NCI-H1436 treated with DMSO at 0.1 percent for 48 hours (cell line): Measurements from ENCODE around the gene ANKLE2.

Source experiments
- DNase-seq: peaks from one replicate; lab custom pipeline; 2025; lab: John Stamatoyannopoulos, UW

The ANKLE2 gene

DNA sequence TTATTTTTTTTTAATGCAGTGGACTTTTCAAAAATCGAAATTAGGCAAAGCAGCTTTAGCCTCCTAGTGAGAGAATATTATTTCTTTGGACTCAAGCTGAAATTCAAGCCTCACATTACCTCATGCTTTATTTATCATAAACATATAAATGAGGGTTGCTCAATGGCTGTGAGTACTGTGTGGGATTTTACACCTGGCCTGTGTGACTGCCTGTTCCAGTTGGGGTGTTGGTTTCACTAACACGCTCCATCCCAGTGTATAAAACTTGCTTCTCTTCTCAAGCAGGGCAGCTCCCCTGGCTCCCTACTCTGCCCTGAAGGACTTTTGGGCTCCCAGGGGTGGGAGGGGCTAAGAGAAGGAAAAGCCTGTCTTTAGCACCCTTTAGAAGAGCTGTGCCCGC, 15.0 kb downstream of the ANKLE2 start:
- DNase-seq: no peak

DNA sequence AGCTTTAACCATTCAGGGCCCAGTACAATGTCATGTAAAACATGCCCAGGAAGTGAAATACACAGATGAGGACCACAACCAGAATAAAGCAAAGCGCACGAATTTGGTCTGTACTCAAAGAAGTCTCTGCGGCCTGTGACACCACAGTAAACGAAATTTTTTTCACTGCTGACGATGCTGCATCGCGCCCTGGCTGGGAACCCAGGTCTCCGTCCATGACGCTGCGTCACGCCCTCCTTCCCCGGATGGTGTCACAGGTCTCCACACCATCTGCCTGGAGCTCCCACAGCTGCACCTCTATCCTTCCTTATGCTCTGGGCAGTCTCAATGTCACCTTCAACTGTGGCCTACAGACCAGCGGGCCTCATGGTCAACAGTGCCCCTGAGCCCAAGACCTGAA, 17.8 kb downstream of the ANKLE2 start:
- DNase-seq: no peak

DNA sequence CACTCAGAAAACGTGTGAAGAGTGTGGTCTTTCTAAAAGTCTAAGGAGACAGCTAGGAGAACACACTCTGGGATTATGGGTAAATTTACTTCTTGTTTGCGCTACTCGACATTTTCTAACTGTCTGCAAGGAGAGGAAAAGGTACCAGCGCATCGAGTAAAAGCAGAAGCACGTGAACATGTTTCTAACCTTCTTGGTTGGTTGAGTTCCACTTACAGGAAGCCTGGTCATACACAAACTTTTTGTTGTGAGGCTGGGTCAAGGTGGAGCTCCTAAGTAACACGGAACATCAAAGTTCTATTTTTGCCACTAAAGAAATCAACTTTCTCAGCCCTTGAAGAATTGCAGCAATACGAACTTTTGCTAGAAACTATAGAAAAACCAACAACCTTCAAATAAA, 20.0 kb downstream of the ANKLE2 start:
- DNase-seq: no peak

DNA sequence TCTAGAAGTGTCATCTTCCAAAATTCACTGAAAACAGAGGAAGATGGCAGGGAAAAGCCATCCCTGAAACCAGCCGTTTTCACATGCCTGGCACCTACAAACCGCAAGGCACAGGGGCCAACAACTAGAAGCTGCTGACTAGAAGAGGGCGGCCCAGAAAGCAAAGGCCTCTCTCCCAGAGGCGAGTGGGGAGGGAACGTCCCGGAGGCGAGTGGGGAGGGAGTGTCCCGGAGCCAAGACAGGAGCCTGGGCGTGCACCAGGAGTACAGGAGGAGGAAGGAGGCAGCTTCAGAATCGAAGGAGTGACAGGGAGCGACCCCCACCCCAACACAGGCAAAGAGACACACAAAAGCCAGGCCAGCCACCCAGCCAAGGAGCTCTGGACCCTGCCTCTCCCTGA, 21.0 kb downstream of the ANKLE2 start:
- DNase-seq: no peak

DNA sequence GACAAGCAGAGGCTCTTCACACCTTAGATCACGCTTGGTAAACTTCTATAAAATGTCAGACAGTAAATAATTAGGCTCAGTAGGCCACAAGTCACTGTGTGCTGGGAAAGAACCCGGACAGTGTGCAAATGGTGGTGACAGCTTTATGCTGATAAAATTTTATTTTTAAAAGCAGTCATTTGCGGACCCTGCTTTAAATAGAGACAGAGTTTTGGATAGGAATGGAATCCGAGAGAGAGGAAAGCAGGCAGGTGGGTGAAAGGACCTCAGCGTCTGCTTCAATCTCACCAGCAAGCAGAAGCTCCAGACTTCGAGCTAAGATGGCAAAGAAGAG, 21.4 kb downstream of the ANKLE2 start:
- no peak for DNase-seq

DNA sequence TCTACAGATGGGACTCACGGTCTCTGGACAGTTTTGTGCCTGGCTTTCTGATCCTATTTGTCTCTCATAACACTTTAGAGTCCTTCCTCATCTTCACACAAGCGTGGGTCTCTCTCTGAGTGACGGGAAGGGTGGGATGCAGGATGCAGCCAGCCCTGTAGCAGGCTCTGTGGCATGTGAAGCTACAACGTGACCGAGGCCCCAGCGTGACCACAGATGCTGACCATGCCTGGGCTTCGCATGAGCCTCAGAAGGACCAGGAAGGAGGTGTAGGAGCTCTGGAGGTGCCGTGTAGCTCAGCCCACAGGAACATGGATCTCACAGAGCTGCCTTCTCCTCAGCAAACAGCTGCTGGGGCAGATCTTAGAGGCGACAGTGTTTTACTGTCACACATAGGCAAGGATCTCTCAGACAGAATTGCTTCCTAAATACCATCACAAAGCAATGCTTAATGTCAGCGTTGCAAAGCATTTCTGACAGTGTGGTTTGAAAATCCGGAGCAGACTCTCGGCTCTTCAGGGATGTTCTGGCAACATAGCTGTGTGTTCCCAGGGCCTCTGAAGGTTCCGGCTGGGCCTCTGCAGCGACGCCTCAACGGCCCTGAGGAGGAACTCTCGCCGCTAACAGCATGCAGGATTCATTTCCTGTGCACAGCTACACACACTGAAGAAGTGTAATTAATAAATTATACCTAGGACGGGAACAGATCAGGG, 21.9 kb downstream of the ANKLE2 start:
- no peak for DNase-seq

DNA sequence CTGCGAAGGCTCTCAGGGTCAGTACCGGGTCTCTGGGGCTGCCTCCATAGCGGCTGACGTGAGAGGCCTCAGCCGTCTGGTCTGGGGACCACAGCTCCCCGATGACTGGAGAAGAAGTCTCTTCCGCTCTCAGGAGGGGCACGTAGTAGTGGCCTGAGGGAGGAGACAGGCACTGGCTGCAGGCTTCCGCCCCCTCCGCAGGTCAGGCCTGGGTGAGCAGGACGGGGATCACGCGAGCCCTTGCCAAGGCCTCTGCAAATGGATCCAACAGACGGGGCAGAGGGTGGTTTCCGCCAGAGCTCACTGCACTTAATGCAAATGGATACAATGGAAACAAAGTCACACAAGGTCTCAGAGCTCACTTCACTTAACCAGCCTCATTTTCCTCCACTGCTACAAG, 24.7 kb downstream of the ANKLE2 start:
- no peak for DNase-seq

DNA sequence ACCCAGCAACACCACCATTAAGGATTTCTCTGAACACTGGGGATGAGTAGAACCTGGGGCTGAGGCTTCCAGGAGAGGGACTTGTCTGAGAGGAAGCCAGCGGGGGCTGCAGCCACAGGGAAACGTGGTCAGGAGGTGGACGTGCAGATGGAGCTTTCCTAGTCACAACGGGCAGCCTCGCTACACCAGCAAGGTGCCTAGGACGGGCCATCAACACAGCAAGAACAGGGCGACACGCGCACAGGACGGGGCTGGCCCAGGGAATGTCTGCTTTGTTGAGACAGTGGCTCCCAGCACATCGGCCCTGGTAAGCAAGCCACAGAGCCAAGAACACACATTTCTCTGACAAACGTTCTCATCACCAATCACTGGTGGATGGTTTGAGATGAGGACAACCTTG, 25.3 kb downstream of the ANKLE2 start:
- DNase-seq: no peak

DNA sequence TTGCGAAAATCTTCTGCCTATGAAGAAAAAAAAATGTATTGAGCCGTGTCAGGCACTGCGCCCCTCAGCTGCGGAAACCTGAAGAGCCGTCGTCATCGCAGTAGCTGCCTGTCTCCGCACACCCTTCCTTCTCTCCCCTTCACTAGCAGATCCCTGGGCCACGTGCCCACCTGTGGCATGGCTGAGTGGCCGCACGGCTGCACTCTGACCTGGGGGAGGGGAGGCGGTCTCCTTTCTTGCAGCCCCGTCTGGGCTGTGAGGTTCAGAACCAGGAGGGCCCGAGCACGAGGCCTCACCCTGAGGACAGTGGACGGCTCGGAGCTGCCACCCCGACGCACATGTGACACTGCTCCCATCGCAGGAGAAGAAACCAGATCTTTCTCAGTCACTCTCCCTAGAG, 26.1 kb downstream of the ANKLE2 start:
- DNase-seq: no peak

DNA sequence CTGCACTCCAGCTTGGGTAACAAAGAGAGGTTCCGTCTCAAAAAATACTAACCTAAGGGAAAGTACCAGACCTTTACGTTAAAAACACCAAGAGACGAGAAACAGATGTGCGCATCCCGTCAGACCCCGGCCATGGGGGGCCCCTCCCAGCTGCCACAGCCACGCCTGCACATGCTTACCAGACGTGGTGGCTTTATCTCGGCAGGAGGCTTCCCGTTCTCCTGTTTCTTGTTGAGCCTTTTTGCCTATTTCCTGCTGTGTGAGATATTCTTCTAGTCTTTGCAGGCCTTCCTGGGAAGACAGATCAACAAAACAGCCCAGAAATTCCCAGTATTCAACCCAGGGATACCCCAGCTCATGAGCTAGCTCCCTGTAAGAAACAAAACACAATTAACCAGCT, 27.4 kb downstream of the ANKLE2 start:
- DNase-seq: no peak

DNA sequence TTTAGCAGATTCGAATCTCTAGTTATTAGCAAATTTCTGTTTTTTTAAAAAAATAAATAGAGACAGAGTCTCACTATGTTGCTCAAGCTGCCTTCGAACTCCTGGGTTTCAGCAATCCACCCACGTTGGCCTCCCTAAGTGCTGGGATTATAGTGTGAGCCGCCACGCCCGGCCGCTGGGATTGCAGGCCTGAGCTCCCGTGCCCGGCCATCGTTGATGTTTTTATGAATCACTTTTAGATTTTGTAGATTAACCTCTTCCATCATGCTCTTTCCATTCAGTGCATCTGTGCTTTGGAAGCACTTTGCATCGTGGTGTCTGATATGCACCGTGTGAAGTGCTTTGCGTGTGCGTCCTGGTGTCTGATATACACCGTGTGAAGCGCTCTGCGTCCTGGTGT, 30.1 kb downstream of the ANKLE2 start:
- DNase-seq: no peak

DNA sequence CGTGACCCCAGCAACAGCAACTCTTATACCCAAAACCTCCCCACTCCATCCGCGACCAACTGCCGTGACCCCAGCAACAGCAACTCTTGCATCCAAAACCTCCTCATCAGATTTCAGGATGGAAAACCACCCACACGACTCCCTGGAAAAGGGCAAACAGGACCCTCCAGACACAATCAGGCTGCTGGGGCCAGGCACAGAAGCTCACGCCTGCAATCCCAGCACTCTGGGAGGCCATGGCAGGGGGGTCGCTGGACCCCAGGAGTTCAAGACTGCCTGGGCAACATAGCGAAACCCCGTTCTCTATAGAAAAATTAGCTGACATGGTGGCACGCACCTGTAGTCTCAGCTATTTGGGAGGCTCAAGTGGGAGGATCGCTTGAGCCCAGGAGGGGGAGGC, 31.3 kb downstream of the ANKLE2 start:
- no peak for DNase-seq

DNA sequence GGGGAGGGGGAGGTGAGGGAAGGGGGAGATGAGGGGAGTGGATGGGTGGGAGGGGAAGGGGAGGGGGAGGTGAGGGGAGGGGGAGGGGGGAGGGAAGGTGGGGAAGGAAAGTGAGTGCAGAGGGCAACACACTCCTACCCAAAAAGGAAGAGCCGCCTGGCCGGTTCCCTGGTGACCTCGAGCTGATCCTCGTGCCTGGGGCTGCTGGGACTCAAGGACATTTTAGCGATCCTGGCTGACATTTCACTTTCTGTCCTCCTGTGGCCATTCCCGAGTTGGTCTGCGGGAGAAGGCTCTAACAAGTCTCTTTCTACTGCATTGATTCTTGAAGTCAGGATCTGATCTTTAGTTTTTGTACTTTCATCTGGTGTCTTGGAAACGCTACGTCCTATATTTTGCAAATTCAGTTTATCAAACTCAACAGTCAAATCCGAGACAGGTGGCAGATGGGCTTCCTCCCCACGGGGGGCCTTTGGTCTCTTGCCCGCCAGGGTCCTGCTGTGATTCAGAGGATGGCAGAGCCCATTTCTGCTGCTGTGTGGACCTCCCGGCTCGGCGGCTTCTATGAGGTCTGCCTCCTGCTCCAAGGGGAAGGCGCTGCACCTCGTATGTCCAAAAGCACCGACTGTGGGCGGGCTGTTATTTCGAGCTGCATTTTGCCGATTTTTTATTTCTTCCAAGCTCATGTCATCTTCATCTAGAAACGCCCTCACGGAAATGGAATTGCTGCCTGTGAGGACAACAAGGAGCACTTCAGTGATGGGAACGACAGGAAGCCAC, 31.9 kb downstream of the ANKLE2 start:
- DNase-seq: no peak

DNA sequence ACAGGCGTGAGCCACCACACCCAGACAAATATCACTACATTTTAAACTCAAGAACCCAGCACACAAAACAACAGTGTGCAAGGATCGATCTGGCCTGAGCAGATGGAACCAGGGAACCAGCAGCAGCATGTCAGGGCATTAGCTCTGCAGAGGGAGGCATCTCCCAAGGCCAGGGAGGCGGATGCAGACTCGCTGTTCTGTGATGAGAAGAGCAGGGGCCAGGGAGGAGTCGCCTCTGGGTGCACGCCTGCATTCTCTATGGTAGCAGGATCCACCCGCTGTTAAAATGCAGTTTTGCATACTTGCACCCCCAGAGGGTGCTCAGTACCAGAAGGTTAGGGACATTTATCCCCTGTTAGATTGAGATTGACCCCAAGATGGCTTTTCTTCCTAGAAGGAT, 33.1 kb downstream of the ANKLE2 start:
- no peak for DNase-seq

DNA sequence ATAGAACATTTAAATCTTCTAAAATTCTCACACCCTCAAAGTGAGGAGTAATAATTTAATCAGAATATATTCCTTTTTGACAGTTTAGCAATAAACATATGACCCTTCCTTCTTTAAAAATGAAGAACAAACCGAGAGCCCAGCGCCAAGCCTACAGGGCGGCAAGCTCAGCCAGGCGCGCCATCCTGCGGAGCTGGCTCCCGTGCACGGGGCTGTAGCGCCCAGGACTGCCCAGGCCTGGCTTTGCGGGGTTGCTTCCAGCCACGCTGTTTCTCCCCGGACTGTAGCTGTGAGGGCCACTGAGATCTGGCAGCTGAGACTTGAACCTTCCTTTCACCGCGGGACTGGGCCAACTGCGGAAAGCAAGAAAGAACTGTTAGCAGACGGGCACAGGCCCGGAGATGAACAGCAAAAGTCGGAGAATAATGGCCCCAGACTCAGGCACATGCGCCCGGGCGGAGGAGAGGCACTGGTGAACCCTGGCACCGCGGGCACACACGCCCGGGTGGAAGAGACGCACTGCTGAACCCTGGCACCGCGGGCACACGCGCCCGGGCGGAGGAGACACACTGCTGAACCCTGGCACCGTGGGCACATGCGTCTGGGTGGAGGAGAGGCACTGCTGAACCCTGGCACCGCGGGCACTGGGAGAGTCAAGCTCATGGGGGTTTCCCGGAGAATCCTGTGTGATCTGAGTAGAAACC, 34.4 kb downstream of the ANKLE2 start:
- no peak for DNase-seq

DNA sequence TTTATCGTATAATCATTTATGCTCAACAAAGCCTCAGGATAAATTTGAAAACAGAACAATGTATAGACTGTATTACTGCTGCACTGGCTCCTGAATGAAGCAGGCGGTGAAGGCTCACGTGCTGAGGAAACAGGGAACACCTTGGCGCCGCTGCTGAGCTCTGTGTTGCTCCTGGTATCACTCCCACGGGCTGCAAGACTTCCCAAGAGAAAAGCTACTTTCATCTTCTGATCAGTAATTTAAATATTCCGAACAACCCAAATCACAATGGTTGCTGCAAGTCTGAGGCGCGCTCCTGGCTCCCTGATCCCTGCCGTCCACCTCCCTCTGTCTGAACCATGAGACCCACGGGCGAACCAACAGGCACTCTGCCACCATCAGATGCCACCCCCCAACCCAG, 35.2 kb downstream of the ANKLE2 start:
- DNase-seq: no peak

DNA sequence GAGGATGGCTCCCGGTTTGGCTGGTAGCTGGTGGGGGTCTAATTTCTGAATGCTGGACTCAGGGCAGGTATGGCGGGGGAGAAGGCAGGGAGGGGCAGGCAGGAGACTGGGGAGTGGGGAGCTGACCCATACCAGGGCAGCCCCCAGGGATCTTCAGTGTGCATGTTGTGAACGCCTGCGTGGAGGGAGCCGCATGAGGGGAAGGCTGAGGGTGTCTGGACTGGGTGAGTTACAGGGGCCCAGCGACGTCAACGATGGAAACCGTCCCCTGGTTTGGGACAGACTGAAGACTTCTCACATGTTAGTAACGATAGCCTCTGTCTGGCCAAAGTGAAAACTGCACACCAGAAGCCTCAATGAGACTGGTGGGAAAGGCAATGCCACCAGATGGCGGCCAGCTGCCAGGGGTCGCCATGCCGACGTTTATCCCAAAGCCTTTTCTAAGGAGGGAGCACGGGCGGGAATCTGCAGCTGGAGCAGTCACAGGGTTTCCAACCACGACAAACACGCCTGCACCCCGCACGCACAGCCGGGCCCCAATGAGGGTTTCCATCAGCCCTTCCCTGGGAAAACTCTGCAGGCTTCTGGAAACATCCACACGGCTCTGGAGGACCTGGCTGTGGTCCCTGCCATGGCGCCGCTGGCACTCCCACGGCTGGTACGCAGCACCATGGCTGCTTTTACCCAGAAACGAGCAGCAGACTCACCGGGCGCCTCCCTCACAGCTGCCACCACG, 37.0 kb downstream of the ANKLE2 start:
- DNase-seq: no peak

DNA sequence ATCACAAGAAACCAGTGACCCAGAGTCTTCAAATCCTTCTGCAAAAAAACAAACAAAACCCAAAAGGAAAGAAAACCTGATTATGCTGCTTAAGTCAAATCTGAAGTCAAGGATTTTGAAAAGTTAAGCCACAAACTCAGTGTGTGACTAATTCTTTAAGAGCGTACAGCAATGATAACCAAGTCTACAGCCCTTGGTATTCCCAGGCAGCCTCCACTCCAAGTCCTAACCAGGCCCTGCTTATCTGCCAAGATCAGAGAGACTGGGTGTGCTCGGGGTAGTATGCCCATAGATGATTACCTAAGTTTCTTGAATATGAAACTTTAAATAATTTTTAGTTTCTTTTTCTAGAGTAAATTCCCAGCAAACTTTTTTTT, 37.9 kb downstream of the ANKLE2 start:
- no peak for DNase-seq

DNA sequence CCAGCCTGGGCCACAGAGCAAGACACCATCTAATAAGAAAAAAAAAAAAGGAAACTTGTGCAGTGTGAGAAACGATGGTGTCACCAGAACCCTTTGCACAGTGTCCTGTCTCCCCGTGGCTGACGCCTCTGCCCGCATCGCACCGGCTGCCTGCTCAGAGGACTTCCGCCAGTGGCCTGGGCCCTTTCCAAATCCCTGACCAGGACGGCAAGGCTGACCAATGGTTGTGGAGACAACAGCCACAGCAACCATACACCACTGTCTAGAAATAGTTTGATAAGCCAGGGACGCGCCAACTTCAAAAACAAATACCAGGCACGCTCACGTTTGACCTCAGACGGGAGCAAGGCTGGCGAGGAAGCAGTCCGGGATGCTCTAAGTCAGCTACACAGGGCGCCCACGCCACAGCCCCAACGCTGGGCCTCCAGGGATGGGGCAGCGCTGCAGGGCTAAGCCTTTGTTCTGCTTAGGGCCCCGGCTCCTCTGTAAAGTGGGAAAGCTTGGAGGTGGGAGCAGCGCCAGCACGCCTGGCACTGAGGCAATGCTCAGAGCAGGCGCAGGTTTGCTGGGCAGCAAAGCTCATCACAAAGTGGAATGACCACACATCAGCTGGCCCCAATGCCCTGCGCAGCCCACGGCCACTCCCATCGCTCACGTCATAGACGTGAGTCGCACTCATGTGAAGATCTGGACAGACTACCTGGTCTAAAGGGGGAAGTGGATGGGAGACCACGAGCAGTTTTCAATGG, 38.4 kb downstream of the ANKLE2 start:
- DNase-seq: no peak

DNA sequence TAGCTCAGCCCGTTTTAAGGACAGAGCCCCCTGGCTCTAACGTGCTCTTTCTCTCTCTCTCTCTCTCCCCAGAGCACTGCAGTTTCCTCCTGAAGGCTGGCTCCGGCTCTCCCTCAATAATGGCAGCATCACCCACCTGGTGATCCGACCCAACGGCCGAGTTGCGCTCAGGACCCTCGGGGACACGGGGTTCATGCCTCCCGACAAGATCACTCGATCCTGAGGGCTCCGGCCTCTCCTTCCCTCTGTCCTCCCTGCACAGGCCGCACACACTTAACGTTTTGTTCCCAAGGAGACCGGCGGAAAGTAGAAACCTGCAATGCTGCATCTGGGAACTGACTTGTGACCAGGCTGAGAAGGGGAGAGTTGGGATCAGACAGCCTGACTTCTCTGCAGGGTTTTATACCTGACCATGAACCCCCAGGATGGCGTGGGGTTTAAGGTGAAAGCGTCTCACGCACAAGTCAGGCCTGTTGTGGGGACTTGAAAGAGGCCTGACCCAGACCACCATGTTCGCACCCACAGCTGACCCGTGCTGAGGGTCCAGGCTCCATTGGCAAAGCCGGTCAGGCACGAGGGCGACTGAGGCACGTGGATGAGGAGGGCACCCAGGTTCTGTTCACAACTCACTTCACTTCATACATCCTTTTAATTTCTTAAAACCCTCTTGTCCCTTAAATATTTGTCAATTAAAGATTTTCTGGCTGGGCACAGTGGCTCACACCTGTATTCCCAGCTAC, 40.9 kb downstream of the ANKLE2 start:
- no peak for DNase-seq

DNA sequence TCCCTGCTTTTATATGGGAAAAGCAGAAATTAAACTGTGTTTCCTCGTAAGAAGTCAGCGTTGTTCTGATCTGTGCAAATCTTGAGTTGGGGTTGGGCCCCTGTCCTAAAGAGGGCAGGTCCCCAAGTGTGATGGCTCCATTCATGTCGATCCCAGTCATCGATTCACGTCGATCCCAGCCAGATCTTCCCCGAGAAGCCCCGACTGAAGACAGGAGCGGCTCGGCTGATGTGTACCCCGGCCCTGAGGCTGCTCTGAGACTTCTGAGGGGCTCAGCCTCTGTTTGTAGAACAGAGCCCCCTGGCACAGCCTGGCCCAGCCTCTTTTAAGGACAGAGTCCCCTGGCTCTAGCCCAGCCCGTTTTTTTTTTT, 41.7 kb downstream of the ANKLE2 start:
- no peak for DNase-seq
